Gastroesophageal sphincter (tissue), 4 donors: ENCODE data around the gene GPR173. TPM values are rescaled to one million over a fixed set of nuclear protein-coding genes. Genes with fewer than 3 reads are reported as not detected.

Source experiments
- ATAC-seq: fragments of 150-250 bp; one replicate; pipeline ENCODE4 v1.9.1; 2016; ENCODE audit warnings: mild to moderate bottlenecking, moderate library complexity
- H3K27ac ChIP-seq, 4 donors: fragments of 200-600 bp; sonication (generic) in 3 of 4; 1 replicate in 3 of 4; 2 replicates in 1 of 4; pipeline ENCODE4 v1.5.1; 2016 to 2019
- H3K27me3 ChIP-seq: fragments of 200-600 bp; sonication (generic); one replicate; pipeline ENCODE4 v1.5.1; 2019
- H3K36me3 ChIP-seq, 2 donors: fragments of 200-600 bp; sonication (generic); one replicate each; pipeline ENCODE4 v1.5.1; 2019; ENCODE audit warnings: control low read depth in 1 of 2
- H3K4me1 ChIP-seq, 3 donors: fragments of 200-600 bp; sonication (generic); 1 replicate in 2 of 3; 2 replicates in 1 of 3; pipeline ENCODE4 v1.5.1; 2016 to 2019; ENCODE audit warnings: control low read depth in 2 of 3
- H3K4me3 ChIP-seq, 2 donors: fragments of 200-600 bp; sonication (generic); one replicate each; pipeline ENCODE4 v1.5.1; 2019; ENCODE audit warnings: mild to moderate bottlenecking in 1 of 2, moderate library complexity in 1 of 2
- H3K9me3 ChIP-seq, 3 donors: fragments of 200-600 bp; sonication (generic); one replicate each; pipeline ENCODE4 v1.5.1; 2017 to 2019; ENCODE audit warnings: control low read depth in 2 of 3
- EP300 ChIP-seq: sonication (generic); formaldehyde crosslinking; IDR thresholded peaks from one replicate; pipeline ENCODE4 v1.6.1; 2017; ENCODE audit warnings: antibody characterized with exemption, mild to moderate bottlenecking
- POLR2A ChIP-seq, 2 donors: fragments of 450-650 bp; IDR thresholded peaks; one replicate each; pipeline ENCODE4 v1.6.1; 2017; ENCODE audit warnings: antibody characterized with exemption in 2 of 2, mild to moderate bottlenecking in 2 of 2, moderate library complexity in 1 of 2
- POLR2AphosphoS5 ChIP-seq: sonication (generic); formaldehyde crosslinking; IDR thresholded peaks from one replicate; pipeline ENCODE4 v1.6.1; 2017; ENCODE audit warnings: antibody characterized with exemption
- WGBS, 2 donors: methylation state at CpG; one replicate each; pipeline ENCODE4 v1.1.5; 2018; ENCODE audit warnings: low coverage in 1 of 2; 5-methylcytosine and 5-hydroxymethylcytosine counted together
- total RNA-seq, 4 donors: library from RNA; depleted of rRNA; stranded (reverse); fragments of >200 nt; gene quantifications; one replicate each; pipeline ENCODE4 v1.1.0, GENCODE V29; 2016
- TF ChIP-seq, protein P1 (sequence below), 4 experiments: fragments of 200-600 bp in 2 of 4; fragments of 450-650 bp in 2 of 4; sonication (generic) in 1 of 4; IDR thresholded peaks; one replicate each; pipeline ENCODE4 v1.5.1; 2017 to 2019; ENCODE audit warnings: antibody characterized with exemption in 4 of 4, mild to moderate bottlenecking in 2 of 4, moderate library complexity in 2 of 4

The GPR173 gene
- total RNA-seq, 4 donors from 2014 or later: 0.67 to 2.5 (median 0.99) TPM

DNA sequence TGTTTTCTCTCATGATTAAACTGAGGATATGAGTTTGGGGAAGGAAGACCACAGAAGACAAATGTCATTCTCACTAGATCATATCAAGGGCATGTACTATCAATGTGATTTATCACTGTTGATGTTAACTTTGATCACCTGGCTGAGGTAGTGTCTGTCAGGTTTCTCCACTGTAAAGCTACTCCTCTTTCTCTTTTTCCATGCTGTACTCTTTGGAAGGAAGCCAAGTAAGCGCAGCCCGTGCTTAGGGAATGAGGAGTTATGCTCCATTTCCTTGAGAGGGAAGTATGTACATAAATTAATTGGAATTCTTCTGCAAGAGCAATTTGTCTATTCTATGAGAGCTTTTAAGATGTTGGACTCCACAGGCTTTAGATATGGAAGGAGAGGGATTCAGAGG, 41.3 kb downstream of the GPR173 start:
- WGBS, 2 donors: 75% methylated on average over 2 of the region's 2 CpGs; no CpG with 5 or more reads in 1 of the 2 donors

GRCh38 chrX:53091354-53091753, 42.8 kb downstream of the GPR173 start:
- no peak for TF ChIP-seq EP300
- TF ChIP-seq, protein P1, sequence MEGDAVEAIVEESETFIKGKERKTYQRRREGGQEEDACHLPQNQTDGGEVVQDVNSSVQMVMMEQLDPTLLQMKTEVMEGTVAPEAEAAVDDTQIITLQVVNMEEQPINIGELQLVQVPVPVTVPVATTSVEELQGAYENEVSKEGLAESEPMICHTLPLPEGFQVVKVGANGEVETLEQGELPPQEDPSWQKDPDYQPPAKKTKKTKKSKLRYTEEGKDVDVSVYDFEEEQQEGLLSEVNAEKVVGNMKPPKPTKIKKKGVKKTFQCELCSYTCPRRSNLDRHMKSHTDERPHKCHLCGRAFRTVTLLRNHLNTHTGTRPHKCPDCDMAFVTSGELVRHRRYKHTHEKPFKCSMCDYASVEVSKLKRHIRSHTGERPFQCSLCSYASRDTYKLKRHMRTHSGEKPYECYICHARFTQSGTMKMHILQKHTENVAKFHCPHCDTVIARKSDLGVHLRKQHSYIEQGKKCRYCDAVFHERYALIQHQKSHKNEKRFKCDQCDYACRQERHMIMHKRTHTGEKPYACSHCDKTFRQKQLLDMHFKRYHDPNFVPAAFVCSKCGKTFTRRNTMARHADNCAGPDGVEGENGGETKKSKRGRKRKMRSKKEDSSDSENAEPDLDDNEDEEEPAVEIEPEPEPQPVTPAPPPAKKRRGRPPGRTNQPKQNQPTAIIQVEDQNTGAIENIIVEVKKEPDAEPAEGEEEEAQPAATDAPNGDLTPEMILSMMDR (IDR thresholded peaks at IDR 0.05): no peak
- no peak for TF ChIP-seq POLR2AphosphoS5
- no peak for TF ChIP-seq POLR2A (IDR thresholded peaks at IDR 0.05)
- peaks cover 0 to 30% (median 0%) of the 10 kb centered on the region in 3 donors for H3K4me1 ChIP-seq
- H3K4me3 ChIP-seq: no peak overlapping the region
- no peaks in the 10 kb centered on the region for H3K27me3 ChIP-seq
- ATAC-seq: no peak
- no peak overlapping the region for H3K27ac ChIP-seq
- H3K9me3 ChIP-seq: no peaks in the 10 kb centered on the region
- peaks cover 0 to 4% of the 10 kb centered on the region in 2 donors for H3K36me3 ChIP-seq
- 100% methylated on average over 1 of the region's 2 CpGs; no CpG with 5 or more reads in 1 of the 2 donors for WGBS, 2 donors

More for the DNA sequence above, 41.3 kb downstream of the GPR173 start:
- Histone ChIP-seq H3K4me1 (peaks cover 0 to 40% (median 0%) of the 10 kb centered on the region in 3 donors), H3K36me3 (peaks cover 0 to 17% of the 10 kb centered on the region in 2 donors), H3K27ac (peak overlapping the region in 1 of 4 donors; percentile 96), H3K4me3 (no peak overlapping the region), H3K9me3 (no peaks in the 10 kb centered on the region), H3K27me3 (no peaks in the 10 kb centered on the region)
- TF ChIP-seq EP300: no peak
- TF ChIP-seq, protein P1 (IDR thresholded peaks at IDR 0.05): no peak
- no peak for ATAC-seq

DNA sequence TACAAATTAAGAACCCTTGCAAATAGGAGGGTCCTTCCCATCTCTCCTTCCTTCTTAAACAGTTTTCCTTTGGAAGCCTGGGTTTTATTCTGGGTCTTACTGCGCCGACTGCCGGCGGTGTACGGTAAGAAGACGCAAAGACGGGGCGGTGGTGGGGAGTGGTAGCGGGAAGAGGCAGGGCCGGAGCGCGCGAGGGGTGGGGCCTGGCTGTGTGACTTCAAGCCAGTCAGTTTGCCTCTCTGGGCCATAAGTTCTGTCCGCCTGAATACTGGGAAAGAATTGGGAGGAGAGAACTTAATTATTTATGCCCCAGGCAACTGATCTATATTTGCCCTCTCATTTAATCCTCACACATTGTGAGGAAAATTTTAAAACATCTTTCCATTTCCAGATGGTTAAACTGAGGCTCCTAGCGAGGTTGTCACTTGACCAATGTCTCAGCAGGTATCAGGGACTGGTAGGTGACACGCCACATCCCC, 44.6 kb downstream of the GPR173 start:
- ATAC-seq: peak; percentile 68
- Histone ChIP-seq H3K36me3 (no peaks in the 10 kb centered on the region), H3K27ac (peak overlapping the region; percentile 89 to 99 (median 93)), H3K4me1 (peaks cover 0 to 11% (median 0%) of the 10 kb centered on the region in 3 donors), H3K4me3 (peak overlapping the region; percentile 49 to 70), H3K27me3 (no peaks in the 10 kb centered on the region), H3K9me3 (no peaks in the 10 kb centered on the region)
- 0 to 29% methylated on average over 1 of the region's 16 CpGs for WGBS, 2 donors
- no peak for TF ChIP-seq EP300
- TF ChIP-seq, protein P1 (IDR thresholded peaks at IDR 0.05): peak in 3 of 4 experiments; percentile 69 to 74 (median 73)
- TF ChIP-seq POLR2A (IDR thresholded peaks at IDR 0.05): no peak
- TF ChIP-seq POLR2AphosphoS5: peak; percentile 31

GRCh38 chrX:53093748-53094581, 45.4 kb downstream of the GPR173 start, which contains the start of gene KANTR:
TSS of gene KANTR (plus strand) at chrX:53094142. CDS start at chrX:53124273, 30,131 bp downstream.
- no peaks in the 10 kb centered on the region for H3K27me3 ChIP-seq
- no peaks in the 10 kb centered on the region for H3K9me3 ChIP-seq
- H3K4me1 ChIP-seq: peaks cover 0 to 9% (median 0%) of the 10 kb centered on the region in 3 donors
- 0 to 40% methylated on average over 8 to 10 of the region's 67 CpGs for WGBS, 2 donors
- peak; percentile 93 for ATAC-seq
- H3K36me3 ChIP-seq: peaks cover 0 to 5% of the 10 kb centered on the region in 2 donors
- TF ChIP-seq POLR2AphosphoS5 (peak; percentile 84), EP300 (no peak), POLR2A (IDR thresholded peaks at IDR 0.05) (peak; percentile 43 to 60)
- TF ChIP-seq, protein P1 (IDR thresholded peaks at IDR 0.05): no peak
- H3K4me3 ChIP-seq: peak within 1 kb of the TSS; percentile 49 to 70
- H3K27ac ChIP-seq: peak within 1 kb of the TSS; percentile 89 to 99 (median 93)
